ENCODE results near the gene POU3F2.

The POU3F2 gene

DNA sequence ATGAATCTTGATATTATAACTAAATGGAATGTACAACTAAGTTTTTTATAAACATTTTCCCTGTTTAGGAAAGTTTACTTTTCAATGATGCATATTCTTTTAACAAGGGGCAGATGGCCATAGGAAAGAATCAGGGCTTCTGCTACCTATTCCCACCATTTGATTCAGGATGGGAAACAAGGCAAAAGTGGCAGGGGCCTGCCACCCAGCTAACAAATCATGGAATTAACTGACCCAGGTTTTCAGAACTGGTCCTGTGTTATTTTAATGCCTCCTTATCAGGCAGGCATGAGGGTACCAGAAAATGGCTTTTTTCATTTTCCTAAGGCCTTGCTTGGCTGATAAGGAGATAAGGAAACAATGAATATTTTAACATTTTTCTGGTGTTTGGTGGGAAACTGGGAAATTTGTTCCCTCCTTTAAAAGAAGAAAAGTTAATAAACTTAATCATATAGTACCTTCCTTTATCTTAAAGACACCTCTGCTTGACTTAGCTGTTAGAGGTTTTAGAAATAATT is 6.7 kb downstream of the POU3F2 start:
- no peak overlapping the region for H3K4me3 ChIP-seq (ENCODE audit: low read depth, low read length)
- TF ChIP-seq, protein P1, sequence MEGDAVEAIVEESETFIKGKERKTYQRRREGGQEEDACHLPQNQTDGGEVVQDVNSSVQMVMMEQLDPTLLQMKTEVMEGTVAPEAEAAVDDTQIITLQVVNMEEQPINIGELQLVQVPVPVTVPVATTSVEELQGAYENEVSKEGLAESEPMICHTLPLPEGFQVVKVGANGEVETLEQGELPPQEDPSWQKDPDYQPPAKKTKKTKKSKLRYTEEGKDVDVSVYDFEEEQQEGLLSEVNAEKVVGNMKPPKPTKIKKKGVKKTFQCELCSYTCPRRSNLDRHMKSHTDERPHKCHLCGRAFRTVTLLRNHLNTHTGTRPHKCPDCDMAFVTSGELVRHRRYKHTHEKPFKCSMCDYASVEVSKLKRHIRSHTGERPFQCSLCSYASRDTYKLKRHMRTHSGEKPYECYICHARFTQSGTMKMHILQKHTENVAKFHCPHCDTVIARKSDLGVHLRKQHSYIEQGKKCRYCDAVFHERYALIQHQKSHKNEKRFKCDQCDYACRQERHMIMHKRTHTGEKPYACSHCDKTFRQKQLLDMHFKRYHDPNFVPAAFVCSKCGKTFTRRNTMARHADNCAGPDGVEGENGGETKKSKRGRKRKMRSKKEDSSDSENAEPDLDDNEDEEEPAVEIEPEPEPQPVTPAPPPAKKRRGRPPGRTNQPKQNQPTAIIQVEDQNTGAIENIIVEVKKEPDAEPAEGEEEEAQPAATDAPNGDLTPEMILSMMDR (conservative IDR thresholded peaks at IDR 0.05; ENCODE audit: low read depth, low read length) = no peak
- DNase-seq (ENCODE audit: low read depth) = no peak

DNA sequence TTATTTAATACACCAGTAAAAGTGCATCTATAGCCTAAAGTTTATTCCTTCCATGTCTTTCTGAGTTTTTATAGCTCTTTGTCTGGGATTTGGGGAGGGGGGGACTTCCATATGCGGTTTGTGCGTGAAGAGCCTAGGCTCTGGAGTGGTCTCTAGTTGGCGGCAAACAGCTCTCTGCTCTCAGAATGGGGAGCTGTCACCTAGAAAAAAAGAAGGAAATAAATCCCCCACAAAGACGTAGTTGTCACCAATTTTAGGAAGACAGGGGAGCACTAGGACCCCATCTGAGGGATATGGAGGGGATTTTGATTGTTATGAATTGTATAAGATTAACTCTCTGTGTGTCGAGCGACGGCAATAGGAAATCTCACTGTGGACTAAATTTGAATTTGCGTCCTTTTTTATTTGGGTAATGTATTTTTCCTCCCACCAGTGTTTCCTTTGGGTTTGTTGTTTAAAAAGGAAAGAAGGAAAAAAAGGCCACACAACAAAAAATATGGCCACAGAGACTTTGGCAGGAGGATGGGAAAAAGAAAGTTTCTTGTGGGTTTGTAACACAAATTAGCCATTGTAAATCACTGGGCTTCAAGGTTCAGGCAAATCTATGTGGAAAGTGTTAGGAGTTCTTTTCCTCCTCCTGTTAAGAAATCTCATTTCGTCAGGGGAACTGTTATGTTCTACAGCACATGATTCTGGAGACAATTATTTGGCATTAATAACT is 7.4 kb downstream of the POU3F2 start:
- no peak for DNase-seq (ENCODE audit: low read depth)
- TF ChIP-seq, protein P1 (conservative IDR thresholded peaks at IDR 0.05; ENCODE audit: low read depth, low read length) = no peak
- H3K4me3 ChIP-seq (ENCODE audit: low read depth, low read length) = no peak overlapping the region

DNA sequence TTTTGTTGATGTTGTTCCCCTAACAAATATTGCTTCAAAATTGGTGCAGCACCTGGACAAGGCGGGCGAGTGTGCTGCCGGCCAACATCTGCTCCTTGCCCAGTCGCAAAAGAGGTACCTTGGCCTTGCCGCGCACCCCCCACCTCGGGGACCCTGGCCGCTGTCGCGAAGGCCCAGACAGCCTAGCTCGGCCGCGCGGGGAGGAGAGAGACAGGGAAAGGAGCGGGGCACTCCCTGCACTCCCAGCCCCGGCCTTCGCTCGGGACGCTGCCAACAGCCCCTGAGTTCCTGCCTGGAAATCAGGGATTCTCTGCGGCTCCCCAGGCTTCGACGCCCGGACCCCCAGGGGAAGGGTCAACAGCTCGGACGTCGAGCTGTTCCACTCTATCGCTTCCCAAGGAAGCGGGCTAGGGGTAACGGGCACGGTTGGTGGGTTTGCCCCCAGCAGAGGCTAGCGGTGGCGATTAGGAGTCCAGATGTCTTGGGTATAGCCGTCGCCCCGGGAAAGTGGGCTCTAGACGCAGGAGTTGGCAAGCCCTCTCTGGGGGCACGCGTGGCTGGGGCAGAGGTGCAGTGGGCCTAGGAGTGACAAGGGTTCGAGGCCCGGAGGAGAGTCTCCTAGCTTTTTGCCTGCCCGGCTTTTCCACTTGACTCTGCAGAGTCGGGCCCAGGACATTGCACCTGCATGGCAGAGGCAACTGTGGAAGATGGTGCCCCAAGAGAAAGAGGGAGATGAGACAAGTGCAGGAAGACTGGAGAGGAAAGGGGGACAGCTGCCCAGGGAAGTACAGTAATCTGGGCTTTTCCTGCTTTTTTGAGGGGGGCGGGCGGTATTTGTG is 8.2 kb downstream of the POU3F2 start:
- TF ChIP-seq, protein P1 (conservative IDR thresholded peaks at IDR 0.05; ENCODE audit: low read depth, low read length) = no peak
- DNase-seq (ENCODE audit: low read depth) = no peak

DNA sequence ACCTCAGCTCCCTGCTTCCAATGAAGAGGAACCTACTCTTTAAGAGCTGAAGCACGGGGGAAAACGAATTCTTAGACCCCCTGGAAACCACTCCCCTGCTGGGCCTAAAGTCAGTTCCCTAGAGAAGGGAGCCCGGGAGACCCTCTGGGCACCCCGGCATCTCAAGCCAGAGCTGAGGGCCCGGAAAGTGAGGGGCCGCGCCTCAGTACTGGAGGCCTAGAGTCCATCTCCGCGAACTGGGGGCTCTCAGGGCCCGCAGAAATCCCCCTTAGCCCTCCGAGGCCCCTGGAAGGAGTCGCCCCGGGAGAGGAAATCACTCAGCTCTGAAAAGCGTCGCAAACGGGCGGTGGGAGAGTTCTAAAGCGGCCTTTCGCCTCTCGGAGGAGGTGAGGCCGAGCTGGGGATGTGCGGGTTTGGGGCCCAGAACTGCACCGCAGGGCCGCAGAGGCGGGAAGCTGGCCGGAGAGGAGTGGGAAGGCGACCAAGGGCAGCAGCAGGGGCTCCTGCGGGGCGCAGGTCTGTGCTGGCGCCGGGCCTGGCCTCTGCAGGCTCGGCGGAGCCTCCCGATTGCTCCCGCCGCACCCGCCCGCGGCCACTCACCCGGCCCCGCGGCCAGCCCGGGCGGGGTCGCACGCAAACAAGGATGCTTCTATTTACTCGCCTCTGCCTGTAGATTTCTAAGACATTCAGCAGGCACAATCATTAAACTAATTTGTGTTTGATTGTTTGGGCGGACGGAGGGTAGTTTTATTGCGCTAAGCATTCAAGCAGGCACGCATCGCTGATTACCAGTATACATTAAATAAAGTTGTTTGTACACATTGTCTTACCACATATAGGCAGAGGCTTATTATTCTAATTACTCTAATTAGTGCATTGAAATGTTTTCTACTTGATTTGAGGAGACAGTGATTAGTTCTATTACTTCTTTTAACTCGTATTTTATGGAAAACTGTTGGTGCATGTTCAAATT is 9.2 kb downstream of the POU3F2 start:
- TF ChIP-seq, protein P1 (conservative IDR thresholded peaks at IDR 0.05; ENCODE audit: low read depth, low read length) = no peak
- H3K4me3 ChIP-seq (ENCODE audit: low read depth, low read length) = no peak overlapping the region

More for the DNA sequence above, 8.2 kb downstream of the POU3F2 start:
- H3K4me3 ChIP-seq (ENCODE audit: low read depth, low read length) = no peak overlapping the region

DNA sequence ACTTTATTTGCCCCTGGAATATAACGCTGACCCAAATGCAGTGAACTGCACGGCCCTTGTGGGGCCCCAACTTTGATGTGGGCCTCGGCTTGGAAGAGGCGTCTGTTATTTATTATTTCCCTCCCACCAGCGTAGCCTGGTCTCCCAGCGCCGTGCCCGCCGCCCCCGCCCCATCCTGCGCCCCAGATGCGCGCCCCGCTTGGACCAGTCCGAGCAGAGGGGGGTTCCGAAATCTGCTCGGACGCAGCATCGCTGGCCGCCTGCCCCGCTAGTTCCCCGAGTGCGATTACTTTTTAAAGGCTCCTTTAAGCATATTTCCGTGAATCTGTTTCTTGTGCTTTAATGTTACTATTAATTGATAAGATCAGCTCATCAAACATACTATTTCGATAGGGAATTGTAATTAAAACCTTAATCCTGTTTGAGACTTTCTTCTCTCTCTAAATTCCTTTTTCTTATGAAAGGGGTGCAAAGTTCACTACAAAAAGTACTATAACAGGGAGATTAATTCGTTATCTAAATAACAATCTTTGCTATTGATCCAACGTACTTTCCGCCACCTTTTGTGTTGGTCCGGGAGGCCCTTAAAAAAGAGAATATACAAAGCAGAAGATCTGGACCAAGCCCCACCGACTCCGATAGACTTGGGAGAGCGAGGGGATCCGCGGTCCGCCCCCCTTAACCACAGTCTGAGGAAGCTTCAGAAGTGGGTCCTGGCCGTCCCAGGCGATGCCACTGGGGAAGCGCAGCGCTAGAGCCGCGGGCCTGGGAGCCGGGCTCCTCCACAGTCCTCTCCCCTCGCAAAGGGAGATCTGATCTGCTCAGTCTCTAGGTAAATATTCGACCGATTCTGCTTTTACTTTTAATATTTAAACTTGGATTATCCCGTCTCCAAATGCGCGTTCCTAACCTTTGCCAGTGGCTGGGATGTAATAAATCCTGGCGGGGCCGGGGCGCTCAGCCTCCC is 10.2 kb downstream of the POU3F2 start:
- no peak overlapping the region for H3K4me3 ChIP-seq (ENCODE audit: low read depth, low read length)
- TF ChIP-seq, protein P1 (conservative IDR thresholded peaks at IDR 0.05; ENCODE audit: low read depth, low read length) = no peak
- no peak for DNase-seq (ENCODE audit: low read depth)

More for the DNA sequence above, 9.2 kb downstream of the POU3F2 start:
- DNase-seq (ENCODE audit: low read depth) = no peak
